Neural crest cell (in vitro differentiated cells): Measurements from ENCODE around the gene LDLRAP1. TPM values are rescaled to one million over a fixed set of nuclear protein-coding genes. Genes with fewer than 3 reads are reported as not detected.

Experiments
- DNase-seq: peaks from one replicate; pipeline ENCODE4 v3.0.0; 2021; ENCODE audit warnings: low read depth, mixed read lengths, low spot score
- H3K27ac Mint-ChIP-seq: one replicate; pipeline ENCODE4 v1.8.0; 2021; ENCODE audit warnings: mild to moderate bottlenecking, mixed read lengths; ENCODE audit not compliant: unreplicated experiment
- H3K27me3 Mint-ChIP-seq: 2 replicates; pipeline ENCODE4 v1.8.0; 2021; ENCODE audit warnings: low read depth, mild to moderate bottlenecking, mixed read lengths
- H3K36me3 Mint-ChIP-seq: 2 replicates; pipeline ENCODE4 v1.8.0; 2021; ENCODE audit warnings: low read depth, mild to moderate bottlenecking, mixed read lengths
- H3K4me1 Mint-ChIP-seq: 2 replicates; pipeline ENCODE4 v1.8.0; 2021; ENCODE audit warnings: mixed read lengths
- H3K4me3 Mint-ChIP-seq: one replicate; pipeline ENCODE4 v1.8.0; 2021; ENCODE audit warnings: mild to moderate bottlenecking, mixed read lengths
- H3K9me3 Mint-ChIP-seq: 2 replicates; pipeline ENCODE4 v1.8.0; 2021; ENCODE audit warnings: mixed read lengths
- long read RNA-seq: library from polyadenylated mRNA; unstranded; transcript quantifications from one replicate; pipeline ENCODE4 v2.0.0, GENCODE V29; 2020
- total RNA-seq: library from RNA; stranded (reverse); gene quantifications from 2 replicates; pipeline ENCODE4 v1.2.1, GENCODE V29; 2021
- TF ChIP-seq, protein P1 (sequence below): fragments of 200-600 bp; sonication (generic); conservative IDR thresholded peaks from 2 replicates; pipeline ENCODE4 v1.5.0; 2021; ENCODE audit warnings: antibody characterized with exemption, mild to moderate bottlenecking

LDLRAP1 gene
- total RNA-seq: 18.8 and 20.7 TPM in 2 replicates
- long read RNA-seq, partial matches to known transcripts: 7 of 9 reads
- long read RNA-seq, other reads (novel, unspliced or antisense): 1 of 9 reads

GRCh38 chr1:25543425-25544242 is at the start of gene LDLRAP1:
Gene LDLRAP1, plus strand, starts transcription at chr1:25543606. Its CDS starts 93 bp downstream, at chr1:25543699.
- Mint-ChIP-seq H3K27ac (no peak within 1 kb of the TSS), H3K27me3 (no peaks in the 10 kb centered on the region), H3K4me3 (peak within 1 kb of the TSS; percentile 84), H3K9me3 (no peaks in the 10 kb centered on the region), H3K36me3 (no peaks in the 10 kb centered on the region), H3K4me1 (peaks cover 26% of the 10 kb centered on the region)
- TF ChIP-seq, protein P1, sequence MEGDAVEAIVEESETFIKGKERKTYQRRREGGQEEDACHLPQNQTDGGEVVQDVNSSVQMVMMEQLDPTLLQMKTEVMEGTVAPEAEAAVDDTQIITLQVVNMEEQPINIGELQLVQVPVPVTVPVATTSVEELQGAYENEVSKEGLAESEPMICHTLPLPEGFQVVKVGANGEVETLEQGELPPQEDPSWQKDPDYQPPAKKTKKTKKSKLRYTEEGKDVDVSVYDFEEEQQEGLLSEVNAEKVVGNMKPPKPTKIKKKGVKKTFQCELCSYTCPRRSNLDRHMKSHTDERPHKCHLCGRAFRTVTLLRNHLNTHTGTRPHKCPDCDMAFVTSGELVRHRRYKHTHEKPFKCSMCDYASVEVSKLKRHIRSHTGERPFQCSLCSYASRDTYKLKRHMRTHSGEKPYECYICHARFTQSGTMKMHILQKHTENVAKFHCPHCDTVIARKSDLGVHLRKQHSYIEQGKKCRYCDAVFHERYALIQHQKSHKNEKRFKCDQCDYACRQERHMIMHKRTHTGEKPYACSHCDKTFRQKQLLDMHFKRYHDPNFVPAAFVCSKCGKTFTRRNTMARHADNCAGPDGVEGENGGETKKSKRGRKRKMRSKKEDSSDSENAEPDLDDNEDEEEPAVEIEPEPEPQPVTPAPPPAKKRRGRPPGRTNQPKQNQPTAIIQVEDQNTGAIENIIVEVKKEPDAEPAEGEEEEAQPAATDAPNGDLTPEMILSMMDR: no peak
- peak; percentile 69 for DNase-seq

DNA sequence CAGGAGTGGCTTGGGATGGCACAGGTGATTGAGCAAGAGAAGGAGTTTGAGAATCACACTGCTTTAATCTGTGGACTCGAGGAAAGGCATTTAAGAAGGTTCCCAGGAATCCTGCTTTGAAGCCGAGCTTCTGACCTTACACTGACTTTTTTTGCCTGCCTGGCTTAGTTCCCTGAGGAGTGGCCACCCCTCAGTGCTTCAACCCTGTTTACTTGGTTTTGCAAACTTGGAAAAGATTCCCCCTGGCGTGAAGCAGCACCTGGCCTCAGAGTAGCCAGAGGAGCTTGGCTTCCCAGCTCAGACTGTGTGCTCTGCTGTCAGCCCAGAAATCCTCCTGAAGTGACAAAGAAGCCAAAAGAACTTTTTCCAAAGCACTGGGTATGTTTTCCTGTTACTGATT is 48.5 kb upstream of the LDLRAP1 start:
- TF ChIP-seq, protein P1: no peak
- H3K36me3 Mint-ChIP-seq: peaks cover 30% of the 10 kb centered on the region
- no peaks in the 10 kb centered on the region for H3K27me3 Mint-ChIP-seq
- peaks cover 10% of the 10 kb centered on the region for H3K4me1 Mint-ChIP-seq
- H3K4me3 Mint-ChIP-seq: no peak overlapping the region
- DNase-seq: no peak
- H3K27ac Mint-ChIP-seq: no peak overlapping the region
- no peaks in the 10 kb centered on the region for H3K9me3 Mint-ChIP-seq

GRCh38 chr1:25500694-25501093 is 42.7 kb upstream of the LDLRAP1 start:
- Mint-ChIP-seq H3K4me1 (peaks cover 1% of the 10 kb centered on the region), H3K27me3 (no peaks in the 10 kb centered on the region), H3K27ac (no peak overlapping the region), H3K4me3 (no peak overlapping the region), H3K36me3 (peaks cover 16% of the 10 kb centered on the region), H3K9me3 (no peaks in the 10 kb centered on the region)
- TF ChIP-seq, protein P1: no peak
- DNase-seq: no peak

GRCh38 chr1:25501235-25502058 is 42.0 kb upstream of the LDLRAP1 start:
- H3K9me3 Mint-ChIP-seq: no peaks in the 10 kb centered on the region
- H3K4me3 Mint-ChIP-seq: no peak overlapping the region
- peaks cover 15% of the 10 kb centered on the region for H3K36me3 Mint-ChIP-seq
- TF ChIP-seq, protein P1: peak; percentile 20
- peaks cover 9% of the 10 kb centered on the region for H3K4me1 Mint-ChIP-seq
- no peak for DNase-seq
- peaks cover 2% of the 10 kb centered on the region for H3K27me3 Mint-ChIP-seq
- H3K27ac Mint-ChIP-seq: no peak overlapping the region

DNA sequence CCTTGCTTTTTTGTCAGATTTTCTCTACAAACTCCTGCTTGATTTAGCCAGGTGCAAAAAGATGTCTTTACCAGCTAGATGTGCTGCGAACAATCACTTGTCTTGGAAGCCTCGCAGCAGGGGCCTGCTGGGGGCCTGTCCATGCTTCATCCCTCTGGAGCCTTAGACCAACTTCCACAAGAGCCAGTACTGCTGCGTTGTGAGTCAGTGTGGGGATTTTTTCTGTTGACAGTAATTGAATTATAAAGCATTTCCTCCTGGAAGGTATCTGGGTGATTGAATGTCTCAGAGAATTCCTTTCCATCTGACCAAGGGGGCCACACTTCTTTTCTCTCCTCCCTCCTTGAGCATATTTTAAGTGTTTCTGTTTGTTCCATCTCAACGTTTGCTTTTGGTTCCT is 40.4 kb upstream of the LDLRAP1 start:
- Mint-ChIP-seq H3K4me1 (peaks cover 16% of the 10 kb centered on the region), H3K27me3 (peaks cover 5% of the 10 kb centered on the region), H3K4me3 (no peak overlapping the region), H3K9me3 (no peaks in the 10 kb centered on the region), H3K36me3 (peaks cover 11% of the 10 kb centered on the region), H3K27ac (no peak overlapping the region)
- TF ChIP-seq, protein P1: no peak
- DNase-seq: no peak
